ENCODE data around the gene DDI2.
A peak's percentile ranks its signal among the peaks of the same experiment; 100 is the strongest.
"Not testable (repeated sequence)": the region's sequence is repeated elsewhere in the genome, so short reads cannot be mapped to it uniquely, and the experiment has no call there.

Gene DDI2

DNA sequence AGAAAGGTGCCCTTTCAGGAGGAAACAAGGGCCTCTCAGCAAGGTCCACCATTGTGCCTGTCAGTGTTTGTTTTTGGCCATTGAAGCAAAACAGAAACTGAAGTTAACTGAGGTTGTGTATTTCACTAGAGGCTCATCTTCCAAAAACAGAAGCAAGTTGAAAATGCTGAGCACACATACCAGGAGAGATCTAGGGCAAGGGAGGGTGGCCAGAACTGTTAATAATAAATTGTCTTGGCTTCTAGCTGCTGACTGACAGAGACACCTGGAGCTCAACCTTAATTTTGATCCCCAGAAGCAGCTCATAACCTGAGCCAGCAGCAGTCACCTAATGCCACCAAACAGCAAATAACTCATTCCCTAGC, 37.6 kb upstream of the DDI2 start:
- Histone ChIP-seq H3K4me3 (ENCODE audit: low read depth in 1 of 2, low read length in 2 of 2) (no peak overlapping the region), H3K9ac (ENCODE audit: low read depth in 1 of 2, low read length in 2 of 2) (no peak overlapping the region), H3K4me1 (ENCODE audit: control insufficient read depth in 1 of 2, insufficient read depth in 2 of 2, low read length in 2 of 2) (peaks cover 5 to 9% of the 10 kb centered on the region in 2 donors), H3K9me3 (ENCODE audit: control insufficient read depth in 1 of 2, low read length in 2 of 2) (no peaks in the 10 kb centered on the region), H3K36me3 (ENCODE audit: control insufficient read depth in 1 of 2, insufficient read depth in 2 of 2, low read length in 2 of 2) (peaks cover 7 to 25% of the 10 kb centered on the region in 2 donors), H3K27me3 (ENCODE audit: control insufficient read depth in 1 of 2, insufficient read depth in 2 of 2, low read length in 2 of 2) (no peaks in the 10 kb centered on the region), H3K27ac (ENCODE audit: low read depth, low read length) (no peak overlapping the region)

DNA sequence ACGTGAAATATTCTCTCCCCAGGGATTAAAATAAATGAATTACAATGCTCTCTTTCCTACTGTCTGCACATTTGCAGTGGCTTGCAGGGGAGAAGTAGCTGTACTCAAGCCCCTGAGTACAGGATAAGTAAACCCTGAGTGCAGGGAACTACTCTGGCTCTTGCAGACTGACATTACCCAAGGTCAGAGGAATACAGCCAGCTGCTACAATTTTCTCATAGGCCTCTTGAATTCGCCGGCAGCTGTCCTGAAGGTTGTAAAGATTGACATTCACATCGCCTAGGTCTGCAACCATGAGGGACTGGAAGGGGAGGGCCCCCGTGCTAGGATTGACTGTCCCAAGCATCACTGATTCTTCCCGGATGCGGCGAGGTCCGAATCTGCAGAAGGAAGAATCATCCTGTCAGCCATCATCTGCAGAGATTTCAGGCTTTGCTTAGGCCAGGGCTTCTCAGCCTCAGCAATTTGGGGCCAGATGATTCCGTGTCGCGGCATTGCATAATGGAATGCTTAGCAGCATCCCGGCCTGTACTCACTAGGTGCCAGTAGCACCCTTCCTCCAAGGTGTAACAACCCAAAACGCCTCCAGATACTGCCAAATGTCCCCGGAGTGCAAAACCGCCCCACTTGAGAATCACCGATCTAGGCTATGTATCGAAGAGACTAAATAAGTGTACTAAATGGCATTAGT, 34.1 kb upstream of the DDI2 start:
- Histone ChIP-seq H3K4me3 (ENCODE audit: low read depth in 1 of 2, low read length in 2 of 2) (peak overlapping the region in 1 of 2 donors; percentile 74), H3K9ac (ENCODE audit: low read depth in 1 of 2, low read length in 2 of 2) (no peak overlapping the region), H3K27ac (ENCODE audit: low read depth, low read length) (no peak overlapping the region), H3K9me3 (ENCODE audit: control insufficient read depth in 1 of 2, low read length in 2 of 2) (no peaks in the 10 kb centered on the region), H3K27me3 (ENCODE audit: control insufficient read depth in 1 of 2, insufficient read depth in 2 of 2, low read length in 2 of 2) (no peaks in the 10 kb centered on the region), H3K36me3 (ENCODE audit: control insufficient read depth in 1 of 2, insufficient read depth in 2 of 2, low read length in 2 of 2) (peaks cover 0 to 8% of the 10 kb centered on the region in 2 donors), H3K4me1 (ENCODE audit: control insufficient read depth in 1 of 2, insufficient read depth in 2 of 2, low read length in 2 of 2) (peaks cover 5 to 9% of the 10 kb centered on the region in 2 donors)

DNA sequence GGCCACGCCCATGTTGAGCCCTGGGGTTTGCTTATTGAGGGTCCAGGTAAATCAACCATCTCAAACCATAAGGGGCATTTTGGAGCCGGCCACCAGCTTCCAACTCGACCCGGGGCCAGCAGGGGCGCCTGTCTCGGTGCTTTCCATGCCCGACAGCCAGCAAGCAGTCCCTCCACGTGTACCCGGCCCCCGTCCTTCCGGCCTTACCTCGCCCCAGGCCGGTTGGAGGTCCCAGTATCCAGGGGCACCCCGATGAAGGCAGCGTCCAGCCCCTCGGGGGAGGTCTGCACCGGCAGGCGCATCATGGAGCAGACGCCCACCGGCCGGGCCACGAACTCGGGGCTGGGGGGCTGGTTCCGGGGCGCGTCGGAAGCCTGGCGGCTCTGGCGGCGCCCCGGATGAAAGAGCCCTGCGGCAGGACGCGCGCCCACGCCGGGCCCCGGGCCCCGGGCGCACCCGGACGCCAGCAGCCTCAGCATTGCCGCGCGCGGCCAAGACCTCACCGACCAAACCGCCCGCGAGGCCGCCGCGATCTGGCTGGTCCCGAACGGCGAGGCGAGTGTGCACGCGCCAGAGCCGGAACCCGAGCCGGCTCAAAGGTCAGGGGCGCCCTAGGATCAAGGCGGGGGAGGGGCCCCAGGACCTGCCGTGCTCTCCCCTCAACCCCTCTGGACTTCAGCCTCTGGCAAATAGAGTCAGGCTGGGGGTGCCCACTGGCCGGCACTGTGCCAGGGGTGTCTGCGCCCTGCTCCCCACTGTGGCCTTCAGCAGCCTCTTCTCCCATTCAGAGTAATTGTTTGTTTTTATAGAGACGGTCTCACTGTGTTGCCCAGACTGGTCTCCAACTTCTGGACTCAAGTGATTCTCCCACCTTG, 32.5 kb upstream of the DDI2 start, which contains the start of gene AGMAT:
TSS of gene AGMAT (minus strand) at position 563 of the 875 bp plus-strand sequence. CDS start at position 479, 84 bp downstream.
- H3K27ac ChIP-seq (ENCODE audit: low read depth, low read length) = peak within 1 kb of the TSS; percentile 32
- H3K27me3 ChIP-seq (ENCODE audit: control insufficient read depth in 1 of 2, insufficient read depth in 2 of 2, low read length in 2 of 2) = no peaks in the 10 kb centered on the region
- peaks cover 5 to 9% of the 10 kb centered on the region in 2 donors for H3K4me1 ChIP-seq (ENCODE audit: control insufficient read depth in 1 of 2, insufficient read depth in 2 of 2, low read length in 2 of 2)
- H3K9ac ChIP-seq (ENCODE audit: low read depth in 1 of 2, low read length in 2 of 2) = peak within 1 kb of the TSS; percentile 43 to 66
- peak within 1 kb of the TSS; percentile 71 to 74 for H3K4me3 ChIP-seq (ENCODE audit: low read depth in 1 of 2, low read length in 2 of 2)
- H3K9me3 ChIP-seq (ENCODE audit: control insufficient read depth in 1 of 2, low read length in 2 of 2) = no peaks in the 10 kb centered on the region
- H3K36me3 ChIP-seq (ENCODE audit: control insufficient read depth in 1 of 2, insufficient read depth in 2 of 2, low read length in 2 of 2) = no peaks in the 10 kb centered on the region

DNA sequence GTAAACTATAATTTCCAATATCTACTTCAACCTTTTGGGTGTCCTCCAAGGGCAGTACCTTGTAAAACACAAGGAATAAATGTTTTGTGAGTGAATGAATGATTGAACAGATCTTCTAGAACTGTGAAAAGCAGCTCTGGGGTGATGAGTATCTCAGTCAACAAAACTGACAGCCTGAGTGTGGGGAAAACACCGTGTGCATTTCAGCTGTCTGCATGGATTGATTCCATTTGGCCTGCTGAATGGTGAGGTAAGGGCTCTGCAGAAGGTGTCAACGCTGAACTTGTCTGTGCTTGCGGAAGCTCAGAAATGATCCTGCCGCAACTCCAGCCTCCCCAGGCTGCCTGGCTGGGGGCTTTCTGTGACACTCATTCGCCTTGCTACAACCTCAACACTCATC, 25.0 kb upstream of the DDI2 start:
- H3K4me1 ChIP-seq (ENCODE audit: control insufficient read depth in 1 of 2, insufficient read depth in 2 of 2, low read length in 2 of 2) = no peaks in the 10 kb centered on the region
- no peaks in the 10 kb centered on the region for H3K36me3 ChIP-seq (ENCODE audit: control insufficient read depth in 1 of 2, insufficient read depth in 2 of 2, low read length in 2 of 2)
- H3K9me3 ChIP-seq (ENCODE audit: control insufficient read depth in 1 of 2, low read length in 2 of 2) = no peaks in the 10 kb centered on the region
- H3K27me3 ChIP-seq (ENCODE audit: control insufficient read depth in 1 of 2, insufficient read depth in 2 of 2, low read length in 2 of 2) = no peaks in the 10 kb centered on the region
- no peak overlapping the region for H3K4me3 ChIP-seq (ENCODE audit: low read depth in 1 of 2, low read length in 2 of 2)
- H3K9ac ChIP-seq (ENCODE audit: low read depth in 1 of 2, low read length in 2 of 2) = no peak overlapping the region
- H3K27ac ChIP-seq (ENCODE audit: low read depth, low read length) = no peak overlapping the region

DNA sequence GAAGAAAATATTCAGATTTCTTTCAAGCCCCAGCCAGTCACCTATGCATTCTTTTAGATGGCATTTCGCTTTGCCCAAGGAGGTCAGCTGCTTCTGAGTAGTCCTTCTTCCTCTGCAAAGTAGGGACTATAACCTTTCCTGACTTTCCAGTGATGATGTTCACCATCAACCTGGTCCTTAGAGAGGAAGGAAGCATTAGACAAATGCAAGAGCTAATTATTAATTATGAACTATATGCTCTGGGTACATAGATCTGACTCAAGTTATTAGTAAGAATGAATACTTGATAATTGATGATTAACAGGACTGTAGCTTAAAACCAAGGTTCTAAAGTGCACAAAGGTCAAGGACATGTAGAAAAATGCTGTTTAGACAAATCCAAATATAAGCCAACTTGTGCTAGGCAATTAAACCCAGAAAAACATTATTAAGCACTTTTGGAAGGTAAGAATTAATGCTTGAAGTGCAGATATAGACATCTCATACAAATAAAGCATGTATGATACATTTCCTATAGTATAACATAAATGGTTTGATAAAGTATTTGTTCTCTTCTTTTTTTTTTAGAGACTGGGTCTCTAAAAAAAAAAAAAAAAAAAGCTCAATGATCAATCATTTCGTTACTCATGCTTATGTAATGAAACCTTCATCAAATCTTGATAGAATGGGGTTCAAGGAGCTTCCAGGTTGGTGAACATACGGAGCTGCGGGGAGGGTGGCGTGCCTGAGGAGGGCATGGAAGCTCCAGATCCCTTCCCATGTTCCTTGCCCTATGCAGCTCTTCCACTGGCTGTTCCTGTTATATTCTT, 21.2 kb upstream of the DDI2 start:
- H3K4me3 ChIP-seq (ENCODE audit: low read depth in 1 of 2, low read length in 2 of 2) = no peak overlapping the region
- H3K36me3 ChIP-seq (ENCODE audit: control insufficient read depth in 1 of 2, insufficient read depth in 2 of 2, low read length in 2 of 2) = no peaks in the 10 kb centered on the region
- H3K27ac ChIP-seq (ENCODE audit: low read depth, low read length) = no peak overlapping the region

DNA sequence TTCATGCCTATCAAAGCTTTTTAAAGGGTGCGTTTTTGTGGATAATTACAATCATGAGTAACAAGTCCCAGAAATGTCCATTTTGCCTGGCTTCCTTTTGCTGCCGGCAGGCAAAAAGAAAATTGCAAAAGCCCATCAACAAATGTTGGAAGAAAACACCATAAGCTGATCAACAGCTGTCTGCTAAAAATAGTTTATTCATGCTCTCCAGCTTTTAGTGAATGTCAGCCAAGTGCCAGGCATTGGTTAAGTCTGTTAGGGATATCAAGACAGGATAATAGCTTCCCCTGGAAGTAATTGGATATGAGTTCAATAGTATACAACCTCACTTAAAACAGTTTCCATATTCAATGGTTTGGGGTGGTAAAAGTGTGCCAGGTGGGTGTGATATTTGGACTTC, 18.8 kb upstream of the DDI2 start:
- Histone ChIP-seq H3K9me3 (ENCODE audit: control insufficient read depth in 1 of 2, low read length in 2 of 2) (no peaks in the 10 kb centered on the region), H3K9ac (ENCODE audit: low read depth in 1 of 2, low read length in 2 of 2) (no peak overlapping the region), H3K27me3 (ENCODE audit: control insufficient read depth in 1 of 2, insufficient read depth in 2 of 2, low read length in 2 of 2) (no peaks in the 10 kb centered on the region), H3K27ac (ENCODE audit: low read depth, low read length) (no peak overlapping the region), H3K4me3 (ENCODE audit: low read depth in 1 of 2, low read length in 2 of 2) (no peak overlapping the region), H3K4me1 (ENCODE audit: control insufficient read depth in 1 of 2, insufficient read depth in 2 of 2, low read length in 2 of 2) (peaks cover 0 to 13% of the 10 kb centered on the region in 2 donors), H3K36me3 (ENCODE audit: control insufficient read depth in 1 of 2, insufficient read depth in 2 of 2, low read length in 2 of 2) (no peaks in the 10 kb centered on the region)

More for the DNA sequence above, 21.2 kb upstream of the DDI2 start:
- Histone ChIP-seq H3K9ac (ENCODE audit: low read depth in 1 of 2, low read length in 2 of 2) (no peak overlapping the region), H3K4me1 (ENCODE audit: control insufficient read depth in 1 of 2, insufficient read depth in 2 of 2, low read length in 2 of 2) (no peaks in the 10 kb centered on the region), H3K27me3 (ENCODE audit: control insufficient read depth in 1 of 2, insufficient read depth in 2 of 2, low read length in 2 of 2) (no peaks in the 10 kb centered on the region), H3K9me3 (ENCODE audit: control insufficient read depth in 1 of 2, low read length in 2 of 2) (no peaks in the 10 kb centered on the region)

DNA sequence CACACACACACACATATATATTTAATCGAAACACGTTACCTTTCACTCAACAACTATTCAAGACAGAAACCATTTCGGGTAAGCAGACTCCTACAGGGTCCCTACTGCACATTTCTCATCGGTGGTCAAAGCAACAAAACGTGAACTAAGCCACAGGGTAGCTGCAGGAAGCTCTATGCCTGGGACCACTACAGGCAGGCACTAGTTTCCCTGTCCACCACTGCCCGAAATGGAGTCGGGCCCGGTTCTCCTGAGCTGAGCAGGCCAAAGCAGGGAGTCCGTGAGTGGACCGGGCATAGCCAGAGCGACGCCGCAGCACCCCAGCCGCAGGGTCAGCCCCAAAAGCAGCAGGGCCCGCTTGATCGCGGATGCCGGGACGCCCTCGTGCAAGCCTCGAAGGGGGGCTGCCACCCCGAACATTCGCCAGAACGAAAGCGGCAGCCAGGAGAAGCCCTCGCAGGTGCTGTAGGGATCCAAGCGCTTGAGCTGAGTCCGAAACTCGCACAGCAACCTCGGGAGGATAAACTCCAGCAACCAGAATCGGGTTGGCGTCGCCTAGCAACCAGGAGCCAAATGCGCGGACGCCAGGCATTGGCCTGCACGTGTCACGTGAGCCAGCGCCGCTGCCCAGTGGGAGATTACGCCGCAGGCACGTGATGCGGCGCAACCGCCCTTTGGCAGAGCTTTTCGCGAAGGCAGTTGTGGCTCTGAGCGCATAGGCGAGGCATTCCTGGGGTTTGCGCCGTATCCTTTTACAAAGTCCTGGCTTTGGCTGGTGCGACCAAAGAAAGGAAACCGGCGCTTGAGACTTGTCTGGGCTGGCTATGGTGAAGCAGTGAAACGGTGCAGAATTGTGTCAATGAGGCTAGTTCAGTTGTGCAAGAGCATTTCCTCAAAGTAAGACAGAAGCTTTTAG, 13.9 kb upstream of the DDI2 start:
- Histone ChIP-seq H3K4me3 (ENCODE audit: low read depth in 1 of 2, low read length in 2 of 2) (peak overlapping the region; percentile 94 to 99), H3K4me1 (ENCODE audit: control insufficient read depth in 1 of 2, insufficient read depth in 2 of 2, low read length in 2 of 2) (peaks cover 10 to 23% of the 10 kb centered on the region in 2 donors), H3K9ac (ENCODE audit: low read depth in 1 of 2, low read length in 2 of 2) (peak overlapping the region; percentile 83 to 87), H3K27me3 (ENCODE audit: control insufficient read depth in 1 of 2, insufficient read depth in 2 of 2, low read length in 2 of 2) (no peaks in the 10 kb centered on the region), H3K27ac (ENCODE audit: low read depth, low read length) (peak overlapping the region; percentile 83), H3K9me3 (ENCODE audit: control insufficient read depth in 1 of 2, low read length in 2 of 2) (no peaks in the 10 kb centered on the region), H3K36me3 (ENCODE audit: control insufficient read depth in 1 of 2, insufficient read depth in 2 of 2, low read length in 2 of 2) (no peaks in the 10 kb centered on the region)

DNA sequence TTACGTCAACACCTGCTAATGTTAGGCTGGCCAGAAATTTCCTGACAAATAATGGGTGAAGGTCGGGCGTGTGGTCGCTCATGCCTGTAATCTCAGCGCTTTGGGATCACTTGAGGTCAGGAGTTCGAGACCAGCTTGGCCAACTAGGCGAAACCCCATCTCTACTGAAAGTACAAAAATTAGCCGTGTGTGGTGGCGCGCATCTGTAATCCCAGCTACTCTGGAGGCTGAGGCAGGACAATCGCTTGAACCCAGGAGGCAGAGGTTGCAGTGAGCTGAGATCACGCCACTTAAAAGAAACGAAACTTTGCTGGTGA, 13.3 kb upstream of the DDI2 start:
- Histone ChIP-seq H3K27ac (ENCODE audit: low read depth, low read length) (peak overlapping the region; percentile 65), H3K9ac (ENCODE audit: low read depth in 1 of 2, low read length in 2 of 2) (peak overlapping the region; percentile 83 to 87)

DNA sequence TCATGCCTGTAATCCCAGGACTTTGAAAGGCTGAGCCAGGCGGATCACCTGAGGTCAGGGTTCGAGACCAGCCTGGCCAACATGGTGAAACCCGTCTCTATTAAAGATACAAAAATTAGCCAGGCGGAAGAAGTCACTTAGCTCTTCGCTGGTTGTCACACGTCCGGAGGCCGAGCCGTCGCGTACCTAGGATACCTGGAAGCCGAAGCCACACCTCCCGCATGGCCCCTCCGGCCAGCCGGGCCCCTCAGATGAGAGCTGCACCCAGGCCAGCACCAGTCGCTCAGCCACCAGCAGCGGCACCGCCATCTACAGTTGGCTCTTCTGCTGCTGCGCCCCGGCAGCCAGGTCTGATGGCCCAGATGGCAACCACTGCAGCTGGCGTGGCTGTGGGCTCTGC, 12.9 kb upstream of the DDI2 start:
- H3K36me3 ChIP-seq (ENCODE audit: control insufficient read depth in 1 of 2, insufficient read depth in 2 of 2, low read length in 2 of 2); H3K27me3 ChIP-seq (ENCODE audit: control insufficient read depth in 1 of 2, insufficient read depth in 2 of 2, low read length in 2 of 2); H3K9me3 ChIP-seq (ENCODE audit: control insufficient read depth in 1 of 2, low read length in 2 of 2); H3K27ac ChIP-seq (ENCODE audit: low read depth, low read length); H3K9ac ChIP-seq (ENCODE audit: low read depth in 1 of 2, low read length in 2 of 2); H3K4me3 ChIP-seq (ENCODE audit: low read depth in 1 of 2, low read length in 2 of 2): not testable (repeated sequence)
- H3K4me1 ChIP-seq (ENCODE audit: control insufficient read depth in 1 of 2, insufficient read depth in 2 of 2, low read length in 2 of 2) = peaks cover 10 to 23% of the 10 kb centered on the region in 2 donors

More for the DNA sequence above, 13.3 kb upstream of the DDI2 start:
- not testable (repeated sequence) for H3K9me3 ChIP-seq (ENCODE audit: control insufficient read depth in 1 of 2, low read length in 2 of 2); H3K27me3 ChIP-seq (ENCODE audit: control insufficient read depth in 1 of 2, insufficient read depth in 2 of 2, low read length in 2 of 2); H3K36me3 ChIP-seq (ENCODE audit: control insufficient read depth in 1 of 2, insufficient read depth in 2 of 2, low read length in 2 of 2)
- Histone ChIP-seq H3K4me3 (ENCODE audit: low read depth in 1 of 2, low read length in 2 of 2) (peak overlapping the region; percentile 94 to 99), H3K4me1 (ENCODE audit: control insufficient read depth in 1 of 2, insufficient read depth in 2 of 2, low read length in 2 of 2) (peaks cover 10 to 23% of the 10 kb centered on the region in 2 donors)
